ENCODE measurements around the gene EDC3.

EDC3 gene

DNA sequence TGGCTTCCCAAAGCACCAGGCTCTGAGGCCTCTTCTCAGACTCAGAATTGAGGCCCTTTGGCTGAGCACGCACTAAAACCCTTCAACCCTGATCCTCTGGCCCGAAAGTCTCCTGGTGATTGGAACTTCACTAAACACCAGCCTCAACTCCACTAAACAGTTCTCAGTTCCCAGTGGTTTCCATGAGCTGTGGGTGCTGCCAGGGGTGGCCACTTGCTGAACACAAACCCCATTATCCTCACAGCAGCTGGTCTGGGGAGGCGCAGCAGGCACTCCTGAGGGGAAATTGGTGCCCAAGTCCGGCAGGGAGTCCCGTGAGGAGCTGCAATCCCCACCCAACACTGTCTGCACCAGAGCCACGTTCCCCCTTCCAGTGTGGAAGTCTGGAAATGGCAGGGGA, 84.0 kb downstream of the EDC3 start:
- TF ChIP-seq, protein P1, sequence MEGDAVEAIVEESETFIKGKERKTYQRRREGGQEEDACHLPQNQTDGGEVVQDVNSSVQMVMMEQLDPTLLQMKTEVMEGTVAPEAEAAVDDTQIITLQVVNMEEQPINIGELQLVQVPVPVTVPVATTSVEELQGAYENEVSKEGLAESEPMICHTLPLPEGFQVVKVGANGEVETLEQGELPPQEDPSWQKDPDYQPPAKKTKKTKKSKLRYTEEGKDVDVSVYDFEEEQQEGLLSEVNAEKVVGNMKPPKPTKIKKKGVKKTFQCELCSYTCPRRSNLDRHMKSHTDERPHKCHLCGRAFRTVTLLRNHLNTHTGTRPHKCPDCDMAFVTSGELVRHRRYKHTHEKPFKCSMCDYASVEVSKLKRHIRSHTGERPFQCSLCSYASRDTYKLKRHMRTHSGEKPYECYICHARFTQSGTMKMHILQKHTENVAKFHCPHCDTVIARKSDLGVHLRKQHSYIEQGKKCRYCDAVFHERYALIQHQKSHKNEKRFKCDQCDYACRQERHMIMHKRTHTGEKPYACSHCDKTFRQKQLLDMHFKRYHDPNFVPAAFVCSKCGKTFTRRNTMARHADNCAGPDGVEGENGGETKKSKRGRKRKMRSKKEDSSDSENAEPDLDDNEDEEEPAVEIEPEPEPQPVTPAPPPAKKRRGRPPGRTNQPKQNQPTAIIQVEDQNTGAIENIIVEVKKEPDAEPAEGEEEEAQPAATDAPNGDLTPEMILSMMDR (IDR thresholded peaks at IDR 0.05), result no peak
- TF ChIP-seq ZFX (IDR thresholded peaks at IDR 0.05; ENCODE audit: borderline replicate concordance), result no peak
- H3K27ac ChIP-seq, result no peak overlapping the region

DNA sequence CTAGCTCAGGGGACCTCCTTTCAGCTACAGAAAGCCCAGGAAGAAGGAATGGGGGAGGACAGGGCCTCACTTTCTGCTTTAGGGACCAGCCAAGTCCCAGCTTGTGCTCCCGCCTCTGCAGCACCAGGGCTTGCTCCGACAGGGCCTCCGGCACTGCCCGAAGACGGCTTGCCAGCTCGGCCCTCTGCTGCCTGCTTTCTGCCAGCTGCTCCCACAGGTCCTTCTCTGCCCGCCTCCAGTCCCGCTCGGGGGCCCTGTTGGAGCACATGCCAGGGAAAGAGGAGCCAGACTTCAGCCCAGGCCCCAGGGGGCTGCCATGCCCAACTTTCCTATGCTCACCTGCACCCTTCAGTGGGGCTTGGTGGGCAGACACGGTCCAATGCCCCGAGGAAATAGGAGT, 84.5 kb downstream of the EDC3 start:
- no peak overlapping the region for H3K27ac ChIP-seq
- TF ChIP-seq ZFX (IDR thresholded peaks at IDR 0.05; ENCODE audit: borderline replicate concordance), result no peak
- TF ChIP-seq, protein P1 (IDR thresholded peaks at IDR 0.05), result no peak

DNA sequence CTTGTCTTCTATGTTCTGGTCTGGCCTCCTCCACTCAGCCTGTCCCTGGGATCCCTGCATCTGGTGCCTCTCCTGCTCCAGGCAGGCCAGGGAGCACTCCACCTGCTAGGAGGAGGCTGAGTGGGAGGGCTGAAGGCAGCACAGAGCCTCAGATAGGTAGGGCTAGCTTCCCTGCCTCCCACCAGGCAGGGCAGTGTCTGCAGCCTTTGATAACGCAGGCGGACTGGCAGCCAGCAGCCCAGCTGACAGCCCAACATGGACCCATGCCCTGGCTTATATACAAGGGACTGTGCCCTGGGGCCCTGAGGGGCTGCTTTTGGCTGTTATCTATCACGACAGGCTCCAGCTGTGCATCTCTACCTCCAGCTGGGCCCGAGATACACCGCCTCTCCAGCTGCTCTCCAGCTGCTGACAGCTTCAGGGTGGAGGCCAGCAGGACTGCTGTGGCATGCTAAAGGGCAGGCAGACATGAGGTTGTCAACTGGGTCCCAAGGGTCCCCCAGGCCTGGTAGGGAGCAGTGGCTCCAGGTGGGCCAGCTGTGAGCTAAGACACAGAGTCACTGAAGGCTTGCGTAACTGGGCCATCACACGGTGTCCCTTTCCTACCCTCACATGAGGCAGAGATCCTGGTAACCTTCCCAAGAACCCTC, 85.4 kb downstream of the EDC3 start:
- H3K27ac ChIP-seq, result no peak overlapping the region

DNA sequence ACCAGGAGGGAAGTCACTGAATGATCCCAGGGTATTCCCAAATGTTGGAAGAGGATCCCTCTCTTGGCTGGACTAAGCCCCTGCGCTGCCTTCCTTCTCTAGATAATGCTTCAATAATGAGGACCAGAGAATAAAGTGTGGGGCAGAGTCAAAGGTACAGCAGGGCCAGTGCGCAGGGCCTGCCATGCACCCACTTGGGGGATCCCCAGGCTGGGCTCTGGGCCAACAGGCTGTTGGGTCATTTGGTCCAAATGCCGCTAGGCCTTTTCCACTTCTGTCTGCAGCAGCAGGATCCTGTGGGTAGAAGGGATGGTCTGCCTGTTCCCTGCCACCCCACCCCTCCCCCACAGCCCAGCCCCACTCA, 85.9 kb downstream of the EDC3 start:
- no peak overlapping the region for H3K27ac ChIP-seq
- TF ChIP-seq, protein P1 (IDR thresholded peaks at IDR 0.05), result no peak
- no peak for TF ChIP-seq ZFX (IDR thresholded peaks at IDR 0.05; ENCODE audit: borderline replicate concordance)

More for the DNA sequence above, 85.4 kb downstream of the EDC3 start:
- TF ChIP-seq, protein P1 (IDR thresholded peaks at IDR 0.05), result no peak

DNA sequence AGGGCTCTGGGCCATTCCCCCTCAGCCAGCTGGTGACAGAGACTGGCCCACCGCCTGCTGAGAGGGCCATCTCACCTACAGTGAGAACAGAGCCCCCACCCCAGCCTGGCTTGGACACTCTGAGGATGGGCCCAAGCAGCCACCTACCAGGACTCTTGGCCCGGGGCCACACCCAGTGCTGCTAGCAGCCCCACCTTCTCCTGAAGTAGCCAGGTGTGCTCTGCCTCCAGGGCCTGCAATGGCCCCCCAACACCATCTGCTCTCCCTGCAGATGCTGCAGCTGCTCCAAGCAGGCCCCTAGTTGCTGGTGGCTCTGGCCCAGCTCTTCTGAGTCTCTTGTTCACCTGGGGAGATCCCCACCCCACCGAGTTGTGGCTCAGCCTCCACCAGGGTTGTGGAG, 87.0 kb downstream of the EDC3 start:
- H3K27ac ChIP-seq, result no peak overlapping the region
- TF ChIP-seq, protein P1 (IDR thresholded peaks at IDR 0.05), result no peak
- TF ChIP-seq ZFX (IDR thresholded peaks at IDR 0.05; ENCODE audit: borderline replicate concordance), result no peak

DNA sequence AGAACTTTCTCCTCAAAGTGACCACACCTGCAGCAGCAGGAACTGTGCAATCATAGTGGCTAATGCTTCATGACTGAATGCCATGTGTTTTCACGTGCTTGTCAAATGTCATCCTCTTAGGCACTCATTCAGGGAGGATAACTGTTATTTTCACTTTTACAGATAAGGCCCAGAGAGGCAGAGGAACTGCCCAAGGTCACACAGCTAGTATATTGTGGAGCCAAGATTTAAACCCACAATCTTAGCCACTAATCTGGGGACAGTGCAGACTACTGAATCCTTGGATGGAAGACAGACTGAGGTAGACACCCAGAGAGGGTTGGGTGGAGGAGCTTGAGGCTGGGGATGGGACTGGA, 90.1 kb downstream of the EDC3 start:
- no peak overlapping the region for H3K27ac ChIP-seq
- no peak for TF ChIP-seq ZFX (IDR thresholded peaks at IDR 0.05; ENCODE audit: borderline replicate concordance)
- TF ChIP-seq, protein P1 (IDR thresholded peaks at IDR 0.05), result no peak

DNA sequence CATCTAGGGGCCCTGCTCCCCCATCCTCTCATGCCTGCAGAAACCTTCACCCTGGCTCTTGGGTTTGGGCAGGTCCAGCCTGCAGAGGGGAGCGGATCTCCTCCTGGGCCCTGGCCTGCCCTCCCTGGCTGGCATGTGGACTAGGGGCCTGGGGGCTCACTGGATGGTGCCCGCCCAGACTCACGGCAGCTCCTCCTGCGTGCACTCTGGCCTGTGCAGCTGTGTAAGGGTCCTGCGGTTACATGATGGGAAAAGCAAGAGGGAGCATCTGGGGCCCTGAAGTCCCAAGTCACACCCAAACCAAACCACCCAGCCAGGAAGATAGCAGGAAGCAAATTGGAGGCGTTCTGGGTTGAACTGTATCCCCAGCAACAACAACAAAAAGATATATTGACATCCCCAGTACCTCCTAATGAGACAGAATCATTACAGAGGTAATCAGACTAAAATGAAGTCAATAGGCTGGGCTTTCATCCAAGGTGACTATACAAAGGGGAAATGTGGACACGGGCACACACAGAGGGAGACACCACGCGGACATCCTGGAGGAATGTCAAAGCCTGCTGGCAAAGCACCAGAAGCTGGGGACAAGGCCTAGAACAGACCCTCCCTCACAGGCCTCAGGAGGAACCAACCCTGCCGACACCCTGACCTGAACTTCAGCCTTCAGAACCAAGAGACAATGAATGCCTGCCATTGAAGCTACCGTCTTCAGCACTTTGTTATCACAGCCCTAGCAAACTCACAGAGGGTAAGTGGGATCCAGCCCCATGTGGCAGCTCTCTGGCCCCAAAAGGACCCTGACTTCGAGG, 90.6 kb downstream of the EDC3 start:
- no peak overlapping the region for H3K27ac ChIP-seq
- no peak for TF ChIP-seq ZFX (IDR thresholded peaks at IDR 0.05; ENCODE audit: borderline replicate concordance)
- TF ChIP-seq, protein P1 (IDR thresholded peaks at IDR 0.05), result no peak

Measured in 22Rv1 (cell line).